Keratinocyte (primary cell): ENCODE measurements around the gene LCE3B.

Source experiments
- EZH2 ChIP-seq: IDR thresholded peaks from one replicate; pipeline ENCODE4 v1.6.1; 2012; ENCODE audit warnings: inconsistent platforms, mild to moderate bottlenecking, low read length, moderate library complexity
- TF ChIP-seq, protein P1 (sequence below), 3 experiments: IDR thresholded peaks in 1 of 3; conservative IDR thresholded peaks in 1 of 3; optimal IDR thresholded peaks in 1 of 3; 2 replicates in 2 of 3; 3 replicates in 1 of 3; pipeline versions ENCODE3 to v1.5.1; 2011; ENCODE audit warnings: low read length in 3 of 3, mild to moderate bottlenecking in 3 of 3, moderate library complexity in 2 of 3, control low read depth in 1 of 3, inconsistent platforms in 1 of 3; ENCODE audit not compliant: insufficient read depth in 2 of 3; ENCODE audit errors: extremely low read depth in 1 of 3

DNA sequence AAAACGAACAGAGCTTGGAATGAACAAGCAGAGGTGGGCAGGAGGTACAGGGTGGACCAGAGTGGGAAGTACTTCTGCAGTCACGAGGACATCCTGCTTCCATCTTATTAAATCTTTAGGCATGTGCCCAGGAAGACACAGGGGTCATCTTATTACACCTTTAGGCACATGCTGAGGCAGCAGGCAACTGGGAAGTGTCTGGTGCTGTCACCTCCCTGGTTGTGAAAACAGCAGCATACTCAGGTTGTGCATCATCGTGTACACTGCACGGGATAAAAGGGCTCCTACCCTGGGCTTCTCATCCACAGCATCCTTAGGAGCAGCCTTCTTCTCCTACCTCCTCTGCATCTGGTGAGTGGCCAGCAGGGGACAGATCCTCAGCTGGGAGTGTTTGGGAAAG is 13.7 kb upstream of the LCE3B start, which contains the start of gene LCE3C:
- TF ChIP-seq, protein P1, sequence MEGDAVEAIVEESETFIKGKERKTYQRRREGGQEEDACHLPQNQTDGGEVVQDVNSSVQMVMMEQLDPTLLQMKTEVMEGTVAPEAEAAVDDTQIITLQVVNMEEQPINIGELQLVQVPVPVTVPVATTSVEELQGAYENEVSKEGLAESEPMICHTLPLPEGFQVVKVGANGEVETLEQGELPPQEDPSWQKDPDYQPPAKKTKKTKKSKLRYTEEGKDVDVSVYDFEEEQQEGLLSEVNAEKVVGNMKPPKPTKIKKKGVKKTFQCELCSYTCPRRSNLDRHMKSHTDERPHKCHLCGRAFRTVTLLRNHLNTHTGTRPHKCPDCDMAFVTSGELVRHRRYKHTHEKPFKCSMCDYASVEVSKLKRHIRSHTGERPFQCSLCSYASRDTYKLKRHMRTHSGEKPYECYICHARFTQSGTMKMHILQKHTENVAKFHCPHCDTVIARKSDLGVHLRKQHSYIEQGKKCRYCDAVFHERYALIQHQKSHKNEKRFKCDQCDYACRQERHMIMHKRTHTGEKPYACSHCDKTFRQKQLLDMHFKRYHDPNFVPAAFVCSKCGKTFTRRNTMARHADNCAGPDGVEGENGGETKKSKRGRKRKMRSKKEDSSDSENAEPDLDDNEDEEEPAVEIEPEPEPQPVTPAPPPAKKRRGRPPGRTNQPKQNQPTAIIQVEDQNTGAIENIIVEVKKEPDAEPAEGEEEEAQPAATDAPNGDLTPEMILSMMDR (optimal IDR thresholded peaks at IDR 0.05 in 1 of 3, IDR thresholded peaks at IDR 0.05 in 1 of 3, conservative IDR thresholded peaks at IDR 0.05 in 1 of 3; ENCODE audit: extremely low read depth in 1 of 3, insufficient read depth in 2 of 3, low read length in 3 of 3): no peak
- no peak for TF ChIP-seq EZH2
